Lower leg skin (tissue), 4 donors: ENCODE results near the gene ZFAND6. TPM values are rescaled to one million over a fixed set of nuclear protein-coding genes. Genes with fewer than 3 reads are reported as not detected.
"Not testable (repeated sequence)": the region's sequence is repeated elsewhere in the genome, so short reads cannot be mapped to it uniquely, and the experiment has no call there.

Experiments
- DNase-seq, 2 donors: peaks; one replicate each; pipeline ENCODE4 v3.0.0-alpha.2; 2019; ENCODE audit warnings: low spot score in 2 of 2
- H3K4me3 ChIP-seq: fragments of 200-600 bp; sonication (generic); 2 replicates; pipeline ENCODE4 v1.5.1; 2017; ENCODE audit warnings: mild to moderate bottlenecking, low read depth; ENCODE audit not compliant: poor library complexity, severe bottlenecking
- POLR2A ChIP-seq, 2 donors: fragments of 450-650 bp; IDR thresholded peaks; one replicate each; pipeline ENCODE4 v1.6.1; 2016 to 2017; ENCODE audit warnings: antibody characterized with exemption in 2 of 2, mild to moderate bottlenecking in 1 of 2, moderate library complexity in 1 of 2
- WGBS, 2 donors: methylation state at CpG; one replicate each; pipeline ENCODE4 v1.1.5; 2018; 5-methylcytosine and 5-hydroxymethylcytosine counted together
- intact Hi-C: fragments of 100-400 bp; cut with DNase I; formaldehyde crosslinking; loops from one replicate; pipeline ENCODE4 v1.15.0; 2023; ENCODE audit warnings: low total_unique reads
- total RNA-seq, 4 donors: library from RNA; depleted of rRNA; stranded (reverse); fragments of >200 nt; gene quantifications; one replicate each; pipeline ENCODE4 v1.1.0, GENCODE V29; 2016
- TF ChIP-seq, protein P1 (sequence below), 3 donors: fragments of 450-650 bp; IDR thresholded peaks; one replicate each; pipeline ENCODE4 v1.5.1; 2016; ENCODE audit warnings: antibody characterized with exemption in 3 of 3, mild to moderate bottlenecking in 3 of 3, moderate library complexity in 2 of 3

ZFAND6 gene
- total RNA-seq, 4 donors from 2014 or later: 95.6 to 139 (median 107) TPM

DNA sequence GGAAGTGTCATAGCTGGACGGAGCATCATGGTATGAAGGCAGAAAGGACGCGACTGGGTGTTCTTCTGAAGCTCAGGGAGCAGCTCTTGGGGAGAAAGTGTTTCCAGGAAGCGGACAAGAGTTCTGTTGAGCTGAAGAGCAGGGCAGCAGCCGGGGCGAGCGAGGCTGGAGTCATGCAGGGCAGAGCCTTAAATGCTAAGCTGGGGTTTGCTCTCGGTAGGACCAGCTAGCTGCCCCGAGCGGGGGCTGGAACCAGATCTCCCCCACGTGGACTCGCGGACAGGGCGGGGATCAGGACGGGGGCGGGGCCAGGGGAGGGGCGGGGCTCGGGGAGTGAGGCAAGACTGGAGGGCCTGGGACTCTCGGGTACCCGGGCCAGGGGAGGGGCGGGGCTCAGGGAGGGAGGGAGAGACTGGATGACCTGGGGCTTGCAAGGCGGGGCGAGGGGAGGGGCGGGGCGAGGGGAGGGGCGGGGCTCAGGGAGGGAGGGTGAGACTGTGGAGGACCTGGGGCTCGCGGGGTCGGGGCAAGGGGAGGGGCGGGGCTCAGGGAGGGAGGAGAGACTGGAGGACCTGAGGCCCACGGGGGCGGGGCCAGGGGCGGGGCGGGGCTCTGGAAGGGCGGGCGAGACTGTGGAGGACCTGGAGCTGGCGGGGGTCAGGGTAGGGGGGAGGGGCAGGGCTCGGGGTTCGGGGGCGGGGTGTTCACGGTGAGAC is 92.9 kb downstream of the ZFAND6 start:
- H3K4me3 ChIP-seq: peak overlapping the region; percentile 60
- WGBS, 2 donors: 3 to 4% methylated on average over 14 to 38 of the region's 41 CpGs
- TF ChIP-seq, protein P1, sequence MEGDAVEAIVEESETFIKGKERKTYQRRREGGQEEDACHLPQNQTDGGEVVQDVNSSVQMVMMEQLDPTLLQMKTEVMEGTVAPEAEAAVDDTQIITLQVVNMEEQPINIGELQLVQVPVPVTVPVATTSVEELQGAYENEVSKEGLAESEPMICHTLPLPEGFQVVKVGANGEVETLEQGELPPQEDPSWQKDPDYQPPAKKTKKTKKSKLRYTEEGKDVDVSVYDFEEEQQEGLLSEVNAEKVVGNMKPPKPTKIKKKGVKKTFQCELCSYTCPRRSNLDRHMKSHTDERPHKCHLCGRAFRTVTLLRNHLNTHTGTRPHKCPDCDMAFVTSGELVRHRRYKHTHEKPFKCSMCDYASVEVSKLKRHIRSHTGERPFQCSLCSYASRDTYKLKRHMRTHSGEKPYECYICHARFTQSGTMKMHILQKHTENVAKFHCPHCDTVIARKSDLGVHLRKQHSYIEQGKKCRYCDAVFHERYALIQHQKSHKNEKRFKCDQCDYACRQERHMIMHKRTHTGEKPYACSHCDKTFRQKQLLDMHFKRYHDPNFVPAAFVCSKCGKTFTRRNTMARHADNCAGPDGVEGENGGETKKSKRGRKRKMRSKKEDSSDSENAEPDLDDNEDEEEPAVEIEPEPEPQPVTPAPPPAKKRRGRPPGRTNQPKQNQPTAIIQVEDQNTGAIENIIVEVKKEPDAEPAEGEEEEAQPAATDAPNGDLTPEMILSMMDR (IDR thresholded peaks at IDR 0.05): no peak
- no peak for TF ChIP-seq POLR2A (IDR thresholded peaks at IDR 0.05)
- intact Hi-C loops: no loop called here
- DNase-seq: peak; percentile 95 to 99

- H3K4me3 ChIP-seq: peak within 1 kb of the TSS; percentile 60
- intact Hi-C loops: no loop called here
- peak in 1 of 2 donors; percentile 92 for DNase-seq
- no peak for TF ChIP-seq POLR2A (IDR thresholded peaks at IDR 0.05)
- TF ChIP-seq, protein P1 (IDR thresholded peaks at IDR 0.05): no peak
- 2 to 3% methylated on average over 34 to 43 of the region's 45 CpGs for WGBS, 2 donors
Measured at GRCh38 chr15:80152896-80153876, 93.7 kb downstream of the ZFAND6 start, which contains the start of gene FAH. FAH (plus strand) TSS chr15:80152999; CDS start chr15:80153055, 56 bp downstream.

DNA sequence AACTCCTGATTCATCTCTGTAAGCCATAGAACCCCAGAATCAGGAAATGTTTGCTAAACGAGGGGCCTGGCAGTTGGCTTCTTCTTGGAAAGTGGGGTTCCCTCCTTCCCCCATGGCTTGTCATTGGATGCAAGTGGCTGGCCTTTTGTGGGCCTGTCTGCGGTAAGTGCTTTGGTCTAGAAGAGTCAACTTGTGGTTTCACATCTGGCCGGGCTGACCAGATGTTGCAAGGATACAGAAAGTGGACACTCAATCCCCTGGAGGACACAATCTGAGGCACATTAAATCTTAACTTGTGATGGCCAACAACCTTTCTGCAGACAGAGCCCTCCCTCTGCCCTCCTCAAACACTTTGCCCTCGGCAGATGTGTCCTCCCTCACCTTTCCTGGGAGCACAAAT is 94.4 kb downstream of the ZFAND6 start:
- no peak overlapping the region for H3K4me3 ChIP-seq
- no peak for DNase-seq
- intact Hi-C loops: no loop called here
- 80% methylated on average over 4 of the region's 4 CpGs for WGBS, 2 donors
- TF ChIP-seq, protein P1 (IDR thresholded peaks at IDR 0.05): no peak
- TF ChIP-seq POLR2A (IDR thresholded peaks at IDR 0.05): no peak

- intact Hi-C loops: no loop called here
- TF ChIP-seq, protein P1 (IDR thresholded peaks at IDR 0.05): no peak
- TF ChIP-seq POLR2A (IDR thresholded peaks at IDR 0.05): no peak
- WGBS, 2 donors: 85 to 86% methylated on average over 6 of the region's 6 CpGs
- no peak for DNase-seq
- H3K4me3 ChIP-seq: no peak overlapping the region
Measured at GRCh38 chr15:80154336-80154735, 94.9 kb downstream of the ZFAND6 start.

DNA sequence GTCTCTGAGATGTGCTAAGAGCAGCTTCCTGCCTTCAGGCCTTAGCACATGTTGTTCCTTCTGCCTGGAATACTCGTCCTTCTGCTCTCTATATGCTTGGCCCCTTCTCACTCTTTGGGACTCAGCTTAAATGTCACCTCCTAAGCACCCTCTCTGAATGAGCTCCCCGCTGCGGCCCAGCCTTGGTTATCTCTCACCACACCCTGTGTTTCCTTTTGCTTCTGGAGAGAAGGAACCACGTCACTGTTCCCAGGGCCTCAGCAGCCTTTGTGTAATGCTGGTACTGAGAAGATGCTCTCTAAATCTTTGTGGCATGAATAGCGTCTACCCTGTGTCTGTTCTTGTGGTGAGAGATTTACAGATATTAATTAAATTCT is 95.5 kb downstream of the ZFAND6 start:
- 79 to 84% methylated on average over 5 of the region's 5 CpGs for WGBS, 2 donors
- intact Hi-C loops: no loop called here

DNA sequence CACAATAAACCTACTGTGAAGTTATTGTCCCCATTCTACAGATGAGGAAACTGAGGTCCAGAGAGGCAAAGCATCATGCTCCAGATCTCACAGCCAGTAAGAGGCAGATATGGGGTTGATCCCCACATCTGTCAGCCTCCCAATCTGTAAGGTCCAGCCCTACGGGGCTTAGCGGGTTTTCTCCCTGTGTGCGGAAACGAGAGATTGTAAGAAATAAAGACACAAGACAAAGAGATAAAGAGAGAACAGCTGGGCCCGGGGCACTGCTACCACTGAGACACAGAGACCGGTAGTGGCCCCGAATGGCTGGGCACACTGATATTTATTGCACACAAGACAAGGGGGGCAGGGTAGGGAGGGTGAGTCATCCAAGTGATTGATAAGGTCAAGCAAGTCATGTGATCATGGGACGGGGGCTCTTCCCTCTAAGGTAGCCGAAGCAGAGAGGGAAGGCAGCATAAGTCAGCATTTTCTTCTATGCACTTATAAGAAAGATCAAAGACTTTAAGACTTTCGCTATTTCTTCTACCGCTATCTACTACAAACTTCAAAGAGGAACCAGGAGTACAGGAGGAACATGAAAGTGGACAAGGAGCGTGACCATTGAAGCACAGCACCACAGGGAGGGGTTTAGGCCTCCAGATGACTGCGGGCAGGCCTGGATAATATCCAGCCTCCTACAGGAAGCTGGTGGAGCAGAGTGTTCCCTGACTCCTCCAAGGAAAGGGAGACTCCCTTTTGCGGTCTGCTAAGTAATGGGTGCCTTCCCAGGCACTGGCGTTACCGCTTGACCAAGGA is 96.1 kb downstream of the ZFAND6 start:
- H3K4me3 ChIP-seq, DNase-seq, intact Hi-C loops: not testable (repeated sequence)
- WGBS, 2 donors: 77 to 87% methylated on average over 16 of the region's 16 CpGs

More for the DNA sequence above, 95.5 kb downstream of the ZFAND6 start:
- DNase-seq: no peak
- H3K4me3 ChIP-seq: no peak overlapping the region
- TF ChIP-seq POLR2A (IDR thresholded peaks at IDR 0.05): no peak
- TF ChIP-seq, protein P1 (IDR thresholded peaks at IDR 0.05): no peak
